Tongue (tissue), 2 donors: ENCODE data around the gene ATF7. TPM values are rescaled to one million over a fixed set of nuclear protein-coding genes. Genes with fewer than 3 reads are reported as not detected.

ENCODE experiments used
- DNase-seq: peaks from one replicate; pipeline ENCODE4 v3.0.0-alpha.2; 2015
- total RNA-seq: library from RNA; depleted of rRNA; stranded (reverse); fragments of >200 nt; gene quantifications from one replicate; pipeline ENCODE4 v1.2.3, GENCODE V29; 2014

ATF7 gene
- total RNA-seq, 1 donor from 2014 or later, result 21.1 TPM

DNA sequence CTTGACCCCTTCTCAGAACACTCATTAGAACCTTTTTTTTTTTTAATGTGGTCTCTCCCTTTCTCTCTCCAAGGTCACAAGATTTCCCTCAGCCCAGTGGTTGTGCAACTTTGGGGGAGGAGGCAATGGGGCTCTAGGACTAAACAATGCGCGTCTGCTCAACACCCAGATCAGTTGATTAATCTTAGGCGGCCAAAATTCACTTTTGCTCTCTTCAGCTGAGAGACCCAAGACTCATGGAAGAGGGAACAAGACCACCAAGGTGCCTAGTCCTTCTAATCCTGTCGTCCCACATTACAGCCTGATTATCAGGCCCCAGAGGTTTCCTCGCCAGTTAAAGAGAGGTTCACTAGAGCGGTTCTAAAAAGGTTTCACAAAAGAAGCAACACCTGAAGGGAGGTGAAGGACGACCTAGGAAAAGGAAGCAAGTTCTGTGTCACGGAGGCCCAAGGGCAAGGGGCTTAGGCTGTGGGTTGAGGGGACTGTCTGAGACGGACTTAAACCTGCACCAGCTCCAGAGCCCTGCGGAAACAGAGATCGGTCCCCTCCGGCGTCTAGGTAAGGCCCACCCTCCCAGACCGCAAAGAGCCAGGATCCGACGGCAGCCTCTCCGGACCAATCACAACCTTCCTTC is 125.9 kb downstream of the ATF7 start:
- DNase-seq, result peak; percentile 51

DNA sequence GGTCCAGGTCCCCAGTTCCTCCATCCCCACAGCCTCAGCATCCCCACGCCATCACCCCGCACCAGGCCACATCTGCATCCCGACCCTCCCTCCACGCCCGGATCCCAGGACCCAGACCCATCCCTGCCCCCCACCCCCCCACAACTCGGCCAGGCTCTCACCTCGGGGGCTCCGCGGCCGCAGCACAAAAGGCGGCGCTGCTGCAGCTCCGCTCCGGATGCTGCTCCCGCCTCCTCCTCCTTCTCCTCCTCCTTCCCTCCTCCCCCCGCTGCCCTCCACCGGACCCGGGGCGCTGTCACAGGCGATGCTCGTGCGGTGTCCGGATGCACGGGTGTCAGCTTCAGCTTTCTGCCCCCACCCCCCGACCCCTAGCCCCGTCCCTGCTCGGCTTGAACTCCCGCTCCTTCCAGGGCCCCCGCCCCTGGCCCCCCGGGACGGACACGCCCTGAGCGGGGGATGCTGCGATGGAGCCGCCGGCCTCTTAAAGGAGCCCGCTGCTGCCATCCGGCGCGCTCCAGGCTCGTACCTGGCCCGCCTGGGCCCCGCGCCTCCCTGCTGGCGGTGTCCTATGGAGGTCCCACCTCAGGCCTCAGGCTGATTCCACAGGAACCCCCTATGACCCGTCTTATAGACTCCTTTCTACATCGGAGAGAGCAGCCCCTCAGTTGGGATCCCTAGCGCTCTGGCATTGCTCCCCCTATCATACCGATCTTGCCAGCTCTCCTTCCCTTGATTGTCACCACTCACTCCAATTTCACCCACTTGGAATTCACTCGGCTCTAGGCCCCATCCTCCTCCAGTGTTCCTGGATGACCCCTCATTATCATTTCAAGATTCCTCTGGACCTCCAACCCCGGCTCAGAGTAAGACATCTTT is 126.7 kb downstream of the ATF7 start, which contains the start of gene MAP3K12:
Gene MAP3K12 (minus strand): TSS at position 193 of the 876 bp plus-strand sequence. CDS start 12,067 bp downstream, outside the sequence.
- peak; percentile 65 for DNase-seq

- DNase-seq, result no peak
Observed at GRCh38 chr12:53498235-53498630, 127.9 kb downstream of the ATF7 start.

- no peak for DNase-seq
Observed at GRCh38 chr12:53497461-53497860, 128.7 kb downstream of the ATF7 start.

DNA sequence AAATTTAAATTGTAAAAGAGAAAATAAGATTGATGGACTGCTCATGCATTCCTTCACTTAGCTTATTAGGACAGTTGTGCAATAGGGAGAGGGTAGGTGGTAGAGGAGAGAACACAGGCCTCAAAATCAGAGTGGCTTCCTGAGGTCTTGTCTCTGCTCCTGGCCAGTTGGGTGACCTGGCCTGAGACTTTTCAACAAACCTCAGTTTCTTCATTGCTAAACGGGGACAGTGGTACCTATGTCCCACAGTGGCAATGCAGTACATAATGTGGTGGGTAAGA is 129.5 kb downstream of the ATF7 start:
- DNase-seq, result no peak

DNA sequence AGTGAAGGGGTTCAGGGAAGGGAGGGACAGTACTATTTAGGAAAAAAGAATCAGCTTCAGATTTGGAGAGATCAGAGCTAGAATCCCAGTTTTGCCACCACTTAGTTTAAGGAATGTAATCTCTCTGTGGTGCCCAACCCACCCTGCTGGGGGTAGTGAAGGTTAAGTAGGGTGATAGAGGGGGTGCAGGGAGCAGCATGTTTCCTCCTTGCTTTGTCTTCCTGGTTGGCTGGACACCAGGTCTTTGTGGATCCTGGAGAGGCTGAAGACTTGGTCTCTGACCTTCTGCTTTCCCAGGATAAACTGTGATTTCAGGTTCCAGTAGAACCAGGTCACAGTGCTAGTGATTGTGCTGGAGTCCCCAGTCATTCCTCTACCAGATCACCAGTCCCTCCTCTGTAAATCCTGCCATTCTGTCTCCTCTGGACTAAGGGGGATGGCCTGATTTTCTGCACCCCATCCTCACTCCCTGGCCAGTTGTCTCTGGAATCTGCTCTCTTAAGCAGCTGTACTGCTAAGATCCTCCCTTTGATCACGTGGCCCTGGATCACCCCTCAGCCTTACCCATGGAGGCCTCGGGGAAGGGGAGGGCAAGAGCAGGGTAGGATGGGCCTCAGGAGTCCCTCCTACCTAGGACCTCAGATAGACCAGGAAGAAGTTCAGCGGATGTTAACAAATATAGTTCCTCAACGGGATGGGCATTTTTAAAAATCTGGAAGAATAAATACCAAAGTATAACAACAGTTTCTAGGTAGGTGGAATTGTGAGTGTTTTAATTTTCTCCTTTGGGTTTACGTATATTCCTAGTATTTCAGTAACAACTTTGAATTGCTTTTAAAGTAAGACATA is 130.1 kb downstream of the ATF7 start:
- peak; percentile 88 for DNase-seq

DNA sequence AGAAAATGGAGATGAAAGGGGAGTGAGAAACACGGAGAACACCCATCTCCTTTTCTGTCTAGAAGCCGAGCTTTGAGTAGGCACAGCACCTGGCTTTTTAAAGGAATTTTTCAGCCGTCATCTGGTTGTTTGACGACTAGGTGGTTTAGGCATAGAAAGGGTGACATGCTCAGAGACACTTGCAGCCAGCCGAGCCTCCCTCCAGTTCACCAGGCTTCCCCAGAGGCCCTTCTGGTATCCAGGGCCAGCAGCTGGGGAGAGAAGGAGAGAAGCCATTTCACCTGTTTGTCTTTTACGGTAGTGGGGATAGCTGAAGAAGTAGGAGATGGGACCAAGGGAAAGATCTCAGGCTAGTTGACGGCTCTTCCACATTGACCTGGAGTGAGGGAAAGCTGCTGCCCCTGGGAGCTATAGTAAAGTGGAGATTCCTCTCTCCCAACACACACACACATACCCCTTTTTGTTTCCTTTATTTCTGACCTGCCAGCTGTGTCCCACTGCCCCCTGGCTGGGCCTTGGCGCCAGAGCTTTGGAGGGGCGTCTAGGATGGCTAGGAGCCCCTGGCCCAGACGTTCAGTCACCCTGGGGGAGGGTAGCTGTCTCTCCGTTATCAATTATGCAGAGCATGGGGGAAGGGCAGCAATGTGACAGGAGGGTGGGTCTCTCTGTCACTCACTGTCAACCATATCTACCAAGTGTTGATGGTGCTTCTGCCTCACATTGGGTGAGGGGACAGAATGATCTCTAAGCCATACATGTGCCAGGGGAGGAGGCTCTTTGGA is 132.4 kb downstream of the ATF7 start:
- peak; percentile 38 for DNase-seq

- peak; percentile 98 for DNase-seq
Observed at GRCh38 chr12:53492830-53493609, 133.2 kb downstream of the ATF7 start.

DNA sequence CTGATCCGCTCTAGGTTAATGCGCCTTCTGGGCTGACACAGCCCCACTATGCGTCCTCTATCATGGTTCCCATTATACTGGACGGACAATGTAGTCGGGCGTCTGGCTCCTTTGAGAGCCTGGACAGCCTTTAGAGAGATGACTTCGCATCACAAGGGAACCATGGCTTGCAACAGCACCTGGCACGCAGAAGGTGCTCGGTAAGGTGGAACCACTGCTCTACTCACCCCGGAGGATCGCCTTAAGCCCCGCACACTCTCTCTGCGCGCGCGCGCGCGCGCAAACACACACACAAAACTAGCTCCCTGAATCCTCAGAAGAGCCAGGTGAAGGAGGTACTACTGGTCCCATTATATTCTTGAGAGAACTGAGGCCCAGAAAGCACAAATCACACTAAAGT is 134.0 kb downstream of the ATF7 start:
- DNase-seq, result peak; percentile 35

DNA sequence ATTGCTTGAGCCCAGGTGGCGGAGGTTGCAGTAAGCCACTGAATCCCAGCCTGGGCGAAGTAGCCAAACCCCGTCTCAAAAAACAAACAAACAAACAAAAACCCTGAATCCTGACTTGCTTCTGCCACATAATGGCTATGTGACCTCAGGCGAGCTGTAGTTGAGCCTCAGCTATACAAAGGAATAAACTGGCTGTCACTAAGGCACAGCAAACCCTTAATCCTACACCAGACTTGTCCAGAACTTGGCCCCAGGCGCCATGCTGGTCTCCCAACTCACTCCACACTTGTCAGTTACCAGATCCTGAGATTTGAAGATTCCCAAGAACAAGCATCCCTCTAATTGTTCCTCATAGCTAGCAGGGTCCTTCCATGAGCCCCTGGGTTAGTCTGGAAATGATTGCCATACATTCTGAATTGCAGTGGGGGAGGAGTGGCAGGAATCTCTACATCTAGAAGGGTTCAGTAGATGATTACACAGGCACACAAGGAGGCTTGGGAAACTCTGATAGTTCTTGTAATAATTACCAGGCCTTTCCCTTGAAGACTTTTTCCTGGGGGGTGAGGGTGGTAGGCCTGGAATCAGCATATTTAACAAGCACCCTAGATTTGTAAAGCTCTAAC is 136.8 kb downstream of the ATF7 start:
- no peak for DNase-seq

GRCh38 chr12:53486736-53487487 is 139.3 kb downstream of the ATF7 start:
- DNase-seq, result no peak

DNA sequence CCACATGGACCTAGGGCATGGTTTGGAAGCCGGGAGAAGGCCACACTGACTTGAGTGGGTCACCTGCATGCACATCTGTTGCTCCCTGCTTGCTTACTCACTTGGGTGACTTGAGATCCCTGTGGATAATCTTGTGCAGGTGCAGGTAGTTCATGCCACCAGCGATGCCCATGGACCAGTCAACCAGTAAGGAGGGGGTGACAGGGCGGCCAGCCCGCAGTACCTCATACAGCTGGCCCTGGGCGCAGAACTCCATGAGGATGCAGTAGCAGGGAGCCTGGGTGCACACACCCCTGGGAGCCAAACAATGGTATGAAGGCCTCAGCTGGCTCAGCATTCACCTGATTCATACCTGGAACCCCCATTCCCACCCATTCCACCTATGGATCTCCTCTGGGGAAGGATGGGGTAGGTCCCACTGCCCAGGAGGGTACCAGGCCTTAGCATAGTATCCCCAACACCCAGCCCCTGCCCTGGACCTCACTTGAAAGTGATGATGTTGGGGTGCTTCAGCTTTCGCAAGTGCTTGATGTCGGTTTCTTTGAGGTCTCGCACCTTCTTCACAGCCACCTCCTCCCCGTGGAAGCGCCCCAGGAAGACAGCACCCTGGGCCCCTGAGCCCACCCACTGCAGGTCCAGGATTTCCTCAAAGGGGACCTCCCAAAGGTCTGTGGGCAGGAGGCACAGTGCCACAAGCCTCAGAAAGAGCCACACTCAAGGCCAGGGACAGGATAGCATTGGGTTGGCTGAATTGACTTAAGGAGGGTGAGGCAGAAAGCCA is 140.0 kb downstream of the ATF7 start:
- no peak for DNase-seq

GRCh38 chr12:53484686-53485575 is 141.3 kb downstream of the ATF7 start:
- no peak for DNase-seq

GRCh38 chr12:53483979-53484377 is 142.2 kb downstream of the ATF7 start:
- DNase-seq, result no peak

DNA sequence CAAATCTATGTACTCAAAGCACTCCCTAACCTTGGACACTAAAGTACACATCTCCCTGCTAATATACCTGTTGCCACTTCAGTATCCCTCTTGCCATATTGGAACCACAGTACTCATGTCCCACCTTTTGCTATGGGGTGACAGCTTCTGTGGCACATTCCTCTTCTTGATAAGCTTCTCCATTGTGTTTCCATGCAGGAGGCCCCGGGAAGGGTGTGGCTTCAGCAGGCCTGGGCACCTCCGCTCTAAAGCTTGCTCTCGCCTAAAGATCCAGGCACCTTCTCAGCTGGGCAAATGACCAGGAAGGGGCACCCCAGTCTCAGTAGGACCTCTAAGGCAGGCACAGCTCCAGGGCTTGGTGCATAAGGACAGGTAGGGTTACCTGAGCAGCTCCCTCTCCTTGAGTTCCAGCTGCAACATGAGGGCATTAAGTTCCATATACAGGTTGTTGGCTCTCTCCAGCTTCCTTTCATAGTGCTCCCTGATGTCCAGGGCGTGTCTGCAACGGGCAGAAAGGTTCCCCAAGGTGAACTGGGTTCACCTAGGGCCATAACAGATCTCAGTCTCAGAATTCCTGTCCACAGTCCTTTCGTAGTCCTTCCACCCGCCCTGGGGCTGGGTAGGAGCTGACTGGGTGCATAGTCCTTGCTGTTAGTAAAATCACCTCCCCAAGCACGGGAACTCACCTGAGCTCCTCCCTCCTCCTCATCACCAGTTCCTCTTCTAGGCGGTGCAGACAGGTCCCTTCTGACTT is 142.8 kb downstream of the ATF7 start:
- DNase-seq, result no peak

- DNase-seq, result no peak
Observed at GRCh38 chr12:53482626-53483168, 143.5 kb downstream of the ATF7 start.
